Stimulated activated CD4-positive, alpha-beta T cell treated with anti-CD3 and anti-CD28 coated beads, Interleukin-1b, Interleukin-23, amount 100 ng/mL, for 4 hours (primary cell): Measurements from ENCODE around the gene GAL3ST3.

Source experiments
- DNase-seq, 2 donors: peaks; one replicate each; pipeline ENCODE4 v3.0.0-alpha.2; 2020; ENCODE audit warnings: low read depth in 2 of 2

The GAL3ST3 gene

GRCh38 chr11:66069715-66070603 lies 21.0 kb upstream of the GAL3ST3 start, which contains the start of gene PACS1:
TSS of gene PACS1 (plus strand) at chr11:66070272. CDS start at chr11:66070487, 215 bp downstream.
- DNase-seq = peak; percentile 62 to 68

GRCh38 chr11:66068923-66069714 lies 20.2 kb upstream of the GAL3ST3 start:
- peak in 1 of 2 donors; percentile 22 for DNase-seq

DNA sequence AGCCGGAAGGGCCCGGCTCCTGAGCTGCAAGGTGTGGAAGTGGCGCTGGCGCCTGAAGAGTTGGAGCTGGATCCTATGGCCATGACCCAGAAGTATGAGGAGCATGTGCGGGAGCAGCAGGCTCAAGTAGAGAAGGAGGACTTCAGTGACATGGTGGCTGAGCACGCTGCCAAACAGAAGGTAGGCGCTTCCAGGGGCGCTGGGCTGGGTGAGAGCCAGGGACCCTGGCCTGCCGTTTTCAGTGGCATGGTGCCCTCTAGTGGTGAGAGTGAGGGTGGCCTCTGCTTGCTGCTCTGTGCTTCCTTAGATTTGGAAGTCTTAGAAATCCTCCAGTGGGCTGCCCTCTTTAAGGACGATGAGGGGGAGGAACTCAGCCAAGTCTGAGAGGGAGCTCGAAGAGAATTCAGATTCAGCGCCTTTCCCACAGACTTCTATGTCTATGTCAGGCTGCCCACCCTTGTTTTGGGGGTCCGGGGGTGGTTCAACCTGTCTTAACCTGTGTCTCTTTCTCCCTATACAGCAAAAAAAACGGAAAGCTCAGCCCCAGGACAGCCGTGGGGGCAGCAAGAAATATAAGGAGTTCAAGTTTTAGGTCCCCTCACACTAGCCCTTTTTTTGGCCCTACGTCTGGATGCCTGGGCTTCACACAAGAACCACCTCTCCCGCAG lies 19.3 kb upstream of the GAL3ST3 start:
- peak; percentile 67 to 74 for DNase-seq

GRCh38 chr11:66067640-66068039 lies 18.7 kb upstream of the GAL3ST3 start:
- DNase-seq = no peak

DNA sequence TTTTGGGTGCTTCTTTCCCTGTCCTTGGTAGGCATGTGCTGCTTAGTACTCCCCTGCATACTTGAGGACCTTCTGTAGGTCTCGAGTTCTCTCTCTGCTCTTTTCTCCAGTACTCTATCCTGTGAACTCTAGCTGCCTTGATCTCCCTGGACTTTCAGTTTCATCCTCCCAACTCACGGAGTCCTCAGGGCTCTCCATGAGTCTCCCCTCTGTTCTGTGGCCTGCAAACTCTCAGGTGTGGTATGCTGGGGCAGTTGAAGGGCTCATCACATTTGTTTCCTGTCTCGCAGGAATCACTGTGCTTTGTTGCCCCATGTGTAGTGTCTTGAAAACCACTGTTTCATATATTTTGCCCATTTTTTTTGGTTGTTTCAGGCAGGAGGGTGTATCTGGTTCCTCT lies 17.8 kb upstream of the GAL3ST3 start:
- no peak for DNase-seq

GRCh38 chr11:66064571-66064970 lies 15.6 kb upstream of the GAL3ST3 start:
- no peak for DNase-seq

DNA sequence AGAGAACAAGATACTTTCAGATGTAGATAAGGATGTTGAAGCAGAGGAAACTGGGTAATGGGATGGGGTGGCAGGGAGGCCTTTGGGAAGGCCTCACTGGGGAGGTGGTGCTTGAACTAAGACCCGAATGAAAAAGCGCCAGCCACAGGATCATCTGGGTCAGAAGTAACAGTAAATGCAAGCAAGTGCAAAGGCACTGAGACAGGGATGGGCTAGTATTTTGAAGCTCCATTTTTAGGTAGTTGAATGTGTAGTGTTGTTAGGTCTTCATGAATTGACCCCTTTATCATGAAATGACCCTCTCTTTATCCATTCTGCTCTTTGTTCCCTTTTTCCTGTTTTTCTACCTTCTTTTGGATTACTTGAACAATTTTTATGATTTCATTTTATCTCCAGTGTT lies 14.9 kb upstream of the GAL3ST3 start:
- DNase-seq = no peak

DNA sequence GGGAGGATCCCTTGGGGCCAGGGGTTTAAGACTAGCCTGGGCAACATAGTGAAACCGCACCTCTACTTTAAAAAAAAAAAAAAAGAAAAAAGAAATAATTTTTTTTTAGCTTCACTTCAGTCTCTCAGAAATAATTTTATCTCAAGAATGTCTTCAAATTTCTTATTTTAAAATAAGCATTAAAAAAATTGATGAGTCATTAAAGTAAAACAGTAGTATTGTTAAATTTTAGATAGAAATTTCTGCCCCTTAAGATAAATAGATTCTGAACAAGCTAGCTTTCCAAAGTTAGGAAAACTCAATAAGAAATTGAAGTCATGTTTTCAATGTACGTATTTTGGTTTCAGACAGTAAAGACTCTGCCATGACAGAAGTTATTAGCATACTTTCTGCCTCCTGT lies 13.4 kb upstream of the GAL3ST3 start:
- no peak for DNase-seq

DNA sequence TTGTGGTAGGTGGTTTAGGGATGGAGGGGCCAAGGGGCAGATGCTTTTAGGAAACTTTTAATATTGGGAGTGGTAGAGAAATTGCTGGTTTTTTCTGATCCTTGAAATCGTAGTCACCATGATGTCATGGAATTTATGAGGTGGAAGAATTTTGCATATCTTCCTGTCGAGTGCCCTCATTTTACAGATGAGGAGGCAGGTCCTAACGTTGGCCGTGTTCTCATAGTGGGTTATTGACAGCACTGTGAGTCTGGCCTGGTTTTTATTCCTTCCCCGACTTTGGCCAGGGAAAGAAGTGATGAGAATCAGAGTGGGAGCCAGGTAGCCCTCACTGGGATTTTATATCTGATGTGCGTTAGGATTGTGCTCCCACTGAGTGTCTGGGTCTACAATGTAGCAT lies 12.3 kb upstream of the GAL3ST3 start:
- no peak for DNase-seq

- DNase-seq = no peak
These were observed 11.2 kb upstream of the GAL3ST3 start for GRCh38 chr11:66059966-66060680.

DNA sequence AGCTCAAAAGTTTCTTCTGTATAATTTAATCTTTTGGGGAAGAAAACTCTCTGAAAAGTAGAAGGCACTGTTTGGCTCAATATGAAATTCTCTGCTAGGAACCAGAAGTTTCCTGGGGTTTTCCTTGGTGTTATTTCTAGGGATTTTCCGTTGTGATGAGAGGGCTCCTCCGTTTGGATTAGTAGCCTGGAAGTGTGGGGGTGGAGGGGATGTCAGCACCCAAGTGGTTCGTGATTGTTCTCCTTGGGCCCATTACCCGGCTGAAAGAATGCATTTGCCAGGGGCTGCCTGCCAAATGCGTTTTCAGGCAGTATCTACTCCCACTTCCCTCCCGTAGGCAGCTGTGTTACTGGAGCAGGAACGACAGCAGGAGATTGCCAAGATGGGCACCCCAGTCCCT lies 7.5 kb upstream of the GAL3ST3 start:
- DNase-seq = no peak

DNA sequence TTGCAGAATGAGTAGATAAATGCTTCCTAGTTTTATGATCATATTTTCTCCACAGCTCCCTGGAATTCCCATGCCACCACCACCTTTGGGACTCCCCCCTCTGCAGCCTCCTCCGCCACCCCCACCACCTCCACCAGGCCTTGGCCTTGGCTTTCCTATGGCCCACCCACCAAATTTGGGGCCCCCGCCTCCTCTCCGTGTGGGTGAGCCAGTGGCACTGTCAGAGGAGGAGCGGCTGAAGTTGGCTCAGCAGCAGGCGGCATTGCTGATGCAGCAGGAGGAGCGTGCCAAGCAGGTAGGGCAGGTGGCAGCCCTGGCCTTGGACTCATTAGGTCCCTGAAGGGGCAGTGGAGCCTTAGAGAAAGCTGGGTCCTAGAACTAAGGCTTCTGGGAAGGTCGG lies 6.1 kb upstream of the GAL3ST3 start:
- no peak for DNase-seq

DNA sequence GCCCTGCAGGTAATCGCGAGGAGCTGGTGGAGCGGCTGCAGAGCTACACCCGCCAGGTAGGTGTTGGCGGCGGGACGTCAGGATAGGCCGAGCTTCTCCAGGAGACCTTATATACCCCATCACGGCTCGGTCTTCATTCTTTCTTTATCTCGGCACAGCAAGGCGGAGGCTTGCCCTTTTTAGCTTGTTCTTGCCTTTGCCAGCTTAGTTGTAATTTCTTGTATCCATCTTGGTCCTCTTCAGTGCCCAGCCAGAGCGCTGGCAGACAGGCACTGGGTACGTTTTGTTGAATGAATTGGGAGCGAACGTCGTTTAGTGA lies 3.7 kb upstream of the GAL3ST3 start:
- no peak for DNase-seq

- peak; percentile 89 for DNase-seq
These were observed 3.1 kb upstream of the GAL3ST3 start, which contains the start of gene SF3B2 for GRCh38 chr11:66051766-66052663. TSS of gene SF3B2 (plus strand) at chr11:66052364. CDS start at chr11:66052385, 21 bp downstream.

DNA sequence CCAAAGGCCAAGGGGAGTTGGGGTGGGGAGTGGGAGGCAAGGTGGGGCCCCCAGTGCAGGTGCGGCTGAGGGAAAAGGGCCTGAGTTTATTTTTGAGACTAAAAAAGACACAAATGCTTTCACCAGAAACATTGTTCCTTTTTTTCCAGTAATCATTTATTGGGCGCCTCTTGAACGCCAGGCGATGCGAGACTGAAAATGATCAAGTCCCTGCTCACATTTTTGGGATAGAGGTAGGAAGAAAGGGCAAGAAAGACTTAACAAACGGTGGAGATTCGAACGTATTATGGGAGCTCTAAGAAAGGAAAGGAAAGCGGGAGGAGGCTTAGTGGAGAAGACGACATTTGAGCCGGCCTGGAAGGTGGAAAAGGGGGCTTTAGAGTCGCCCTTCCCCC lies 2.4 kb upstream of the GAL3ST3 start:
- no peak for DNase-seq

GRCh38 chr11:66050581-66051231 lies 1.7 kb upstream of the GAL3ST3 start:
- no peak for DNase-seq

GRCh38 chr11:66047541-66048365 lies 1.2 kb downstream of the GAL3ST3 start:
- DNase-seq = no peak

DNA sequence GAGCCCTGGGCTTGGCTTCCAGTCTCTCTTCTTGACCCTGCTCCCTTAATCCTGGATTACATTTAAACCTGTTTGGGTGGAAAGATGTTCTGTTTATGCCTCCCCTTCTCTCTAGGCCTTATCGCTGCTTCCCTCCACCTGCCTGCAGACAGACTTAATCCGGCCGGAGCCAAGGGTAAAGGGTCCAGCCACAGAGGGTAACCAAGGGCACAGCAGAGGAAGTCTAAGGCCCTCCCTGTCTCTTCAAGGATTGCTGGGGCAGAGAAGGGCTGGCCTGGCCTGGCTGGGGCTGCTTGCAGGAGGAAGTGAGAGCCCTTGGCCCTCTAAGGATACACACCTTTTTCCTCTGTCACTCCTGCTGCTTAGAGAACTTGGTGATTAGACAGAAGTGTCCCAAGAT lies 2.1 kb downstream of the GAL3ST3 start:
- DNase-seq = no peak

GRCh38 chr11:66045177-66045639 lies 3.8 kb downstream of the GAL3ST3 start:
- peak; percentile 78 to 86 for DNase-seq
